Neuronal stem cell (in vitro differentiated cells): ENCODE data around the gene SLTM.
"Not testable (repeated sequence)": the region's sequence is repeated elsewhere in the genome, so short reads cannot be mapped to it uniquely, and the experiment has no call there.

Source experiments
- DNase-seq: peaks from one replicate; pipeline ENCODE4 v3.0.0-alpha.2; 2013; ENCODE audit warnings: low spot score
- H2AFZ ChIP-seq: one replicate; pipeline ENCODE4 v1.6.1; 2013; ENCODE audit warnings: mild to moderate bottlenecking, low read length, inconsistent platforms
- H2AK5ac ChIP-seq: 2 replicates; pipeline ENCODE4 v1.6.1; 2013; ENCODE audit warnings: low read depth, mild to moderate bottlenecking, inconsistent platforms, low read length, moderate library complexity, mixed read lengths
- H2BK120ac ChIP-seq: 2 replicates; pipeline ENCODE4 v1.6.1; 2013; ENCODE audit warnings: low read depth, mild to moderate bottlenecking, inconsistent platforms, low read length, moderate library complexity, mixed read lengths
- H2BK12ac ChIP-seq: one replicate; pipeline ENCODE4 v1.6.1; 2013; ENCODE audit warnings: low read length, inconsistent platforms
- H2BK15ac ChIP-seq: 2 replicates; pipeline ENCODE4 v1.6.1; 2013; ENCODE audit warnings: mild to moderate bottlenecking, low read length, inconsistent platforms, mixed read lengths
- H2BK5ac ChIP-seq: one replicate; pipeline ENCODE4 v1.6.1; 2013; ENCODE audit warnings: inconsistent platforms, mild to moderate bottlenecking, low read length, moderate library complexity
- H3K14ac ChIP-seq: one replicate; pipeline ENCODE4 v1.6.1; 2013; ENCODE audit warnings: low read length, inconsistent platforms
- H3K18ac ChIP-seq: 2 replicates; pipeline ENCODE4 v1.6.1; 2013; ENCODE audit warnings: low read length, inconsistent platforms
- H3K23ac ChIP-seq: 2 replicates; pipeline ENCODE4 v1.6.1; 2013; ENCODE audit warnings: low read depth, mild to moderate bottlenecking, mixed read lengths, low read length, inconsistent platforms; ENCODE audit not compliant: poor library complexity
- H3K27ac ChIP-seq: replicated peaks from 3 replicates; pipeline ENCODE4 v1.5.1; 2013; ENCODE audit warnings: low read length, inconsistent platforms
- H3K27me3 ChIP-seq, 3 experiments: 2 replicates each; pipeline ENCODE4 v1.6.1; 2013; ENCODE audit warnings: low read length in 3 of 3, mild to moderate bottlenecking in 2 of 3, inconsistent platforms in 1 of 3, low read depth in 1 of 3, mixed read lengths in 1 of 3, moderate library complexity in 1 of 3; ENCODE audit not compliant: control insufficient read depth in 3 of 3, insufficient read depth in 3 of 3
- H3K36me3 ChIP-seq, 2 donors: replicated peaks in 1 of 2; 2 replicates each; pipeline ENCODE4 v1.6.1; 2013; ENCODE audit warnings: low read length in 2 of 2; ENCODE audit not compliant: control insufficient read depth in 2 of 2, insufficient read depth in 2 of 2
- H3K4ac ChIP-seq: 2 replicates; pipeline ENCODE4 v1.6.1; 2013; ENCODE audit warnings: inconsistent platforms, mild to moderate bottlenecking, low read length, moderate library complexity
- H3K4me1 ChIP-seq, 2 donors: 1 replicate in 1 of 2; 2 replicates in 1 of 2; pipeline ENCODE4 v1.6.1; 2013; ENCODE audit warnings: low read length in 2 of 2, low read depth in 1 of 2; ENCODE audit not compliant: control insufficient read depth in 2 of 2, insufficient read depth in 1 of 2
- H3K4me2 ChIP-seq: one replicate; pipeline ENCODE4 v1.6.1; 2013; ENCODE audit warnings: mild to moderate bottlenecking, low read length, inconsistent platforms; ENCODE audit not compliant: insufficient read depth, poor library complexity, severe bottlenecking
- H3K4me3 ChIP-seq, 2 donors: 2 replicates each; pipeline ENCODE4 v1.5.1; 2013; ENCODE audit warnings: low read length in 2 of 2, mild to moderate bottlenecking in 2 of 2, inconsistent platforms in 1 of 2, moderate library complexity in 1 of 2
- H3K79me1 ChIP-seq: one replicate; pipeline ENCODE4 v1.6.1; 2013; ENCODE audit warnings: low read depth, mild to moderate bottlenecking, inconsistent platforms, low read length, moderate library complexity
- H3K9ac ChIP-seq: one replicate; pipeline ENCODE4 v1.6.1; 2013; ENCODE audit warnings: mild to moderate bottlenecking, low read depth, low read length, inconsistent platforms; ENCODE audit not compliant: poor library complexity
- H3K9me3 ChIP-seq, 2 donors: replicated peaks in 1 of 2; 2 replicates each; pipeline versions ENCODE3 to v1.6.1; 2013; ENCODE audit warnings: low read length in 2 of 2, mild to moderate bottlenecking in 2 of 2, inconsistent platforms in 1 of 2, low read depth in 1 of 2, mixed read lengths in 1 of 2, moderate library complexity in 1 of 2; ENCODE audit not compliant: control insufficient read depth in 2 of 2, insufficient read depth in 1 of 2
- H4K8ac ChIP-seq: one replicate; pipeline ENCODE4 v1.6.1; 2013; ENCODE audit warnings: low read depth, mild to moderate bottlenecking, inconsistent platforms, low read length, moderate library complexity
- H4K91ac ChIP-seq: one replicate; pipeline ENCODE4 v1.6.1; 2013; ENCODE audit warnings: low read length, low read depth, mild to moderate bottlenecking, inconsistent platforms; ENCODE audit not compliant: poor library complexity
- WGBS, 2 donors: extraction: QIAGEN DNeasy Blood & Tissue Kit; methylation state at CpG; one replicate each; pipeline ENCODE4 v1.1.7; 2013; ENCODE audit warnings: missing lambda C conversion rate in 2 of 2, mixed read lengths in 1 of 2; ENCODE audit not compliant: insufficient read length in 2 of 2, insufficient replicate concordance in 1 of 2; ENCODE audit errors: extremely low coverage in 2 of 2; 5-methylcytosine and 5-hydroxymethylcytosine counted together

The SLTM gene

GRCh38 chr15:58917613-58918129 lies 15.8 kb downstream of the SLTM start:
- not testable (repeated sequence) for H2BK15ac ChIP-seq, H3K18ac ChIP-seq, DNase-seq, H3K9ac ChIP-seq, H3K27ac ChIP-seq, H2AFZ ChIP-seq, H3K14ac ChIP-seq, H2BK120ac ChIP-seq, H4K91ac ChIP-seq, H3K4me1 ChIP-seq, H3K27me3 ChIP-seq, H4K8ac ChIP-seq, H3K4ac ChIP-seq, H2BK5ac ChIP-seq, H3K9me3 ChIP-seq, H3K23ac ChIP-seq, H3K4me3 ChIP-seq, H3K79me1 ChIP-seq, H2AK5ac ChIP-seq, H2BK12ac ChIP-seq, H3K4me2 ChIP-seq
- no CpG with 5 or more reads among the region's 10 CpGs for WGBS, 2 donors
- H3K36me3 ChIP-seq, result peaks cover 3 to 93% of the 10 kb centered on the region in 2 donors

GRCh38 chr15:58916962-58917361 lies 16.5 kb downstream of the SLTM start:
- H3K9ac ChIP-seq, result no peak overlapping the region
- H2BK15ac ChIP-seq, result no peak overlapping the region
- no peak overlapping the region for H3K4me2 ChIP-seq
- no peak overlapping the region for H3K18ac ChIP-seq
- H3K27me3 ChIP-seq, result no peaks in the 10 kb centered on the region
- H3K23ac ChIP-seq, result no peak overlapping the region
- no peak overlapping the region for H2AK5ac ChIP-seq
- no CpG with 5 or more reads among the region's 2 CpGs for WGBS, 2 donors
- no peak overlapping the region for H3K4ac ChIP-seq
- no peak overlapping the region for H2AFZ ChIP-seq
- peaks cover 2% of the 10 kb centered on the region for H3K79me1 ChIP-seq
- DNase-seq, result no peak
- H2BK5ac ChIP-seq, result no peak overlapping the region
- no peak overlapping the region for H4K91ac ChIP-seq
- H3K36me3 ChIP-seq, result peaks cover 3 to 94% of the 10 kb centered on the region in 2 donors
- H4K8ac ChIP-seq, result no peak overlapping the region
- no peak overlapping the region for H3K14ac ChIP-seq
- no peak overlapping the region for H3K27ac ChIP-seq
- H3K4me3 ChIP-seq, result no peak overlapping the region
- no peaks in the 10 kb centered on the region for H3K9me3 ChIP-seq
- no peaks in the 10 kb centered on the region for H3K4me1 ChIP-seq
- no peak overlapping the region for H2BK120ac ChIP-seq
- H2BK12ac ChIP-seq, result no peak overlapping the region

- no peak overlapping the region for H3K4me2 ChIP-seq
- H2BK120ac ChIP-seq, result no peak overlapping the region
- H2BK12ac ChIP-seq, result no peak overlapping the region
- H4K91ac ChIP-seq, result no peak overlapping the region
- no peak overlapping the region for H2AFZ ChIP-seq
- H4K8ac ChIP-seq, result no peak overlapping the region
- H3K79me1 ChIP-seq, result peaks cover under 1% of the 10 kb centered on the region
- no peak overlapping the region for H3K4ac ChIP-seq
- no CpG with 5 or more reads among the region's 4 CpGs for WGBS, 2 donors
- no peak overlapping the region for H2BK15ac ChIP-seq
- H3K9me3 ChIP-seq, result no peaks in the 10 kb centered on the region
- peaks cover 4 to 96% of the 10 kb centered on the region in 2 donors for H3K36me3 ChIP-seq
- no peak overlapping the region for H2BK5ac ChIP-seq
- no peak overlapping the region for H3K14ac ChIP-seq
- no peak overlapping the region for H3K18ac ChIP-seq
- H2AK5ac ChIP-seq, result no peak overlapping the region
- H3K27ac ChIP-seq, result no peak overlapping the region
- H3K4me3 ChIP-seq, result no peak overlapping the region
- DNase-seq, result no peak
- no peak overlapping the region for H3K23ac ChIP-seq
- no peak overlapping the region for H3K9ac ChIP-seq
- no peaks in the 10 kb centered on the region for H3K4me1 ChIP-seq
- no peaks in the 10 kb centered on the region for H3K27me3 ChIP-seq
Observed at GRCh38 chr15:58910456-58910855, 23.0 kb downstream of the SLTM start.

- Histone ChIP-seq H3K14ac (no peak overlapping the region), H3K23ac (no peak overlapping the region), H3K4me3 (no peak overlapping the region), H3K27ac (no peak overlapping the region), H2BK5ac (no peak overlapping the region), H3K9ac (no peak overlapping the region), H2BK15ac (no peak overlapping the region), H2AK5ac (no peak overlapping the region), H3K18ac (no peak overlapping the region), H3K4me2 (no peak overlapping the region), H2BK120ac (no peak overlapping the region), H3K36me3 (peaks cover 3 to 96% of the 10 kb centered on the region in 2 donors), H2AFZ (no peak overlapping the region), H3K27me3 (no peaks in the 10 kb centered on the region), H3K4me1 (no peaks in the 10 kb centered on the region), H2BK12ac (no peak overlapping the region), H3K4ac (no peak overlapping the region), H3K9me3 (no peaks in the 10 kb centered on the region), H4K91ac (no peak overlapping the region), H4K8ac (no peak overlapping the region), H3K79me1 (no peaks in the 10 kb centered on the region)
- WGBS, 2 donors, result no CpG with 5 or more reads among the region's 1 CpG
- no peak for DNase-seq
Observed at GRCh38 chr15:58909616-58910015, 23.9 kb downstream of the SLTM start.
